PC-9 (cell line): ENCODE measurements around the gene ZMIZ1. TPM values are rescaled to one million over a fixed set of nuclear protein-coding genes. Genes with fewer than 3 reads are reported as not detected.

Experiments
- BruUV-seq: library from RNA; stranded (reverse); fragments of 400-500 nt; replicated peaks from 2 replicates; lab custom pipeline; 2021; lab: Mats Ljungman, UMichigan
- CTCF ChIA-PET: fragments of 300-600 bp; sonication (Branson Sonifier 250); formaldehyde crosslinking; loops from one replicate; lab custom pipeline; 2022; ENCODE audit warnings: antibody characterized with exemption; lab: Charles Lee
- POLR2A ChIA-PET: fragments of 300-600 bp; sonication (Branson Sonifier 250); formaldehyde crosslinking; loops from one replicate; lab custom pipeline; 2022; ENCODE audit warnings: antibody characterized with exemption; ENCODE audit not compliant: unreplicated experiment; lab: Charles Lee
- DNase-seq, 2 experiments: peaks; one replicate each; pipeline versions ENCODE4 v3.0.0 to v3.0.0-alpha.2; 2015 to 2022; ENCODE audit warnings: mixed read lengths in 1 of 2
- H2AFZ ChIP-seq: fragments of 200-600 bp; sonication (generic); 2 replicates; pipeline ENCODE4 v1.8.1; 2017; ENCODE audit warnings: antibody characterized with exemption
- H3F3A ChIP-seq: fragments of 200-600 bp; sonication (generic); 2 replicates; pipeline ENCODE4 v1.8.1; 2017; ENCODE audit warnings: antibody characterized with exemption, mild to moderate bottlenecking, low read depth; ENCODE audit not compliant: insufficient read depth
- H3K27ac ChIP-seq: fragments of 200-600 bp; sonication (generic); 2 replicates; pipeline ENCODE4 v1.6.1; 2016; ENCODE audit warnings: mixed run types
- H3K27me3 ChIP-seq: fragments of 200-600 bp; sonication (generic); 2 replicates; pipeline ENCODE4 v1.6.1; 2016; ENCODE audit warnings: low read depth, mixed run types; ENCODE audit not compliant: insufficient read depth
- H3K36me3 ChIP-seq: fragments of 200-600 bp; sonication (generic); 2 replicates; pipeline ENCODE4 v1.6.1; 2016; ENCODE audit warnings: low read depth, mixed run types
- H3K4me1 ChIP-seq: fragments of 200-600 bp; sonication (generic); replicated peaks from 2 replicates; pipeline ENCODE4 v1.6.1; 2016; ENCODE audit warnings: mixed run types; ENCODE audit not compliant: insufficient read depth
- H3K4me2 ChIP-seq: fragments of 200-600 bp; sonication (generic); 2 replicates; pipeline ENCODE4 v1.6.1; 2017; ENCODE audit warnings: mixed run types
- H3K4me3 ChIP-seq: fragments of 200-600 bp; sonication (generic); 2 replicates; pipeline ENCODE4 v1.6.1; 2016; ENCODE audit warnings: mixed run types
- H3K79me2 ChIP-seq: fragments of 200-600 bp; sonication (generic); 2 replicates; pipeline ENCODE4 v1.6.1; 2017; ENCODE audit warnings: low read depth, mixed run types
- H3K9me2 ChIP-seq: fragments of 200-600 bp; sonication (generic); 2 replicates; pipeline ENCODE4 v1.8.1; 2017; ENCODE audit warnings: mild to moderate bottlenecking; ENCODE audit not compliant: insufficient read depth
- H3K9me3 ChIP-seq: fragments of 200-600 bp; sonication (generic); 2 replicates; pipeline ENCODE4 v1.8.1; 2016; ENCODE audit warnings: low read depth; ENCODE audit not compliant: insufficient read depth
- H4K20me1 ChIP-seq: fragments of 200-600 bp; sonication (generic); 2 replicates; pipeline ENCODE4 v1.8.1; 2017; ENCODE audit not compliant: insufficient read depth
- CTCF ChIP-seq: fragments of 200-600 bp; sonication (generic); conservative IDR thresholded peaks from 2 replicates; pipeline ENCODE4 v1.6.1; 2017; ENCODE audit warnings: mixed run types, antibody characterized with exemption, mild to moderate bottlenecking, moderate library complexity
- EZH2 ChIP-seq: fragments of 200-600 bp; sonication (generic); IDR thresholded peaks from 2 replicates; pipeline ENCODE4 v1.8.0; 2017; ENCODE audit warnings: antibody characterized with exemption, low read depth
- intact Hi-C: fragments of 100-400 bp; cut with micrococcal nuclease; formaldehyde crosslinking; loops from one replicate; pipeline ENCODE4 v1.10.0; 2022; ENCODE audit not compliant: unreplicated experiment
- total RNA-seq: library from RNA; stranded (reverse); gene quantifications from 2 replicates; pipeline ENCODE4 v1.2.3, GENCODE V29; 2021

ZMIZ1 gene
- total RNA-seq, 1 experiment from 2014 or later: 47.6 TPM

- Histone ChIP-seq H4K20me1 (peaks cover 17% of the 10 kb centered on the region), H3K4me1 (peaks cover 56% of the 10 kb centered on the region)
- intact Hi-C loops: no loop called here
Observed at GRCh38 chr10:79125092-79125491, 56.3 kb downstream of the ZMIZ1 start.

GRCh38 chr10:79126351-79127080 lies 57.8 kb downstream of the ZMIZ1 start:
- no TSS peak for BruUV-seq
- H3K4me1 ChIP-seq: peaks cover 61% of the 10 kb centered on the region
- TF ChIP-seq CTCF (no peak), EZH2 (no peak)
- intact Hi-C loops: loop anchor here (1.0 to 2.0 kb wide), 5 partner anchors 24 to 823 kb away; partner anchors contain the start of gene ZMIZ1
- no peak overlapping the region for H2AFZ ChIP-seq
- POLR2A ChIA-PET: interaction anchor here (0.7 kb wide), 1 partner anchor 379 kb away, joined by 12 read pairs; no protein-coding TSS in a partner anchor
- no peaks in the 10 kb centered on the region for H3K9me2 ChIP-seq
- peaks cover 22% of the 10 kb centered on the region; the same call in 1 of the 2 replicates for H3K79me2 ChIP-seq
- CTCF ChIA-PET: interaction anchor here (0.6 to 0.7 kb wide), 2 partner anchors 22 to 26 kb away, joined by 8 to 9 read pairs; no protein-coding TSS in a partner anchor
- H3K27ac ChIP-seq: peak overlapping the region; percentile 44
- H3K27me3 ChIP-seq: no peaks in the 10 kb centered on the region
- H3K4me2 ChIP-seq: peak overlapping the region; percentile 43
- no peak for DNase-seq
- H3F3A ChIP-seq: peaks cover 45% of the 10 kb centered on the region
- peaks cover 3% of the 10 kb centered on the region for H3K36me3 ChIP-seq
- H3K4me3 ChIP-seq: no peak overlapping the region
- H4K20me1 ChIP-seq: peaks cover 17% of the 10 kb centered on the region
- no peaks in the 10 kb centered on the region for H3K9me3 ChIP-seq

More at GRCh38 chr10:79125092-79125491, 56.3 kb downstream of the ZMIZ1 start:
- Histone ChIP-seq H3K79me2 (peaks cover 22% of the 10 kb centered on the region; the same call in 1 of the 2 replicates), H3K27me3 (no peaks in the 10 kb centered on the region), H3K36me3 (peaks cover 3% of the 10 kb centered on the region; the same call in 1 of the 2 replicates), H3K27ac (no peak overlapping the region), H3K9me2 (no peaks in the 10 kb centered on the region), H2AFZ (no peak overlapping the region), H3F3A (peaks cover 45% of the 10 kb centered on the region), H3K4me3 (no peak overlapping the region), H3K4me2 (no peak overlapping the region), H3K9me3 (no peaks in the 10 kb centered on the region)
- DNase-seq: no peak
- ChIA-PET CTCF (no interaction called here), POLR2A (no interaction called here)
- no peak for TF ChIP-seq CTCF
- no peak for TF ChIP-seq EZH2
- BruUV-seq: no TSS peak

- H3K9me3 ChIP-seq: no peaks in the 10 kb centered on the region
- no TSS peak for BruUV-seq
- DNase-seq: peak; percentile 91 to 95
- H3K27ac ChIP-seq: peak overlapping the region; percentile 44
- ChIA-PET CTCF (interaction anchor here (0.6 to 0.9 kb wide), 3 partner anchors 22 to 27 kb away, joined by 3 to 9 read pairs (median 8); no protein-coding TSS in a partner anchor), POLR2A (interaction anchor here (0.6 to 0.7 kb wide), 2 partner anchors 22 to 380 kb away, joined by 3 to 12 read pairs; no protein-coding TSS in a partner anchor)
- peaks cover 3% of the 10 kb centered on the region for H3K36me3 ChIP-seq
- H3K4me2 ChIP-seq: peak overlapping the region; percentile 43
- peaks cover 17% of the 10 kb centered on the region for H4K20me1 ChIP-seq
- no peak overlapping the region for H2AFZ ChIP-seq
- H3K27me3 ChIP-seq: no peaks in the 10 kb centered on the region
- no peaks in the 10 kb centered on the region for H3K9me2 ChIP-seq
- H3K79me2 ChIP-seq: peaks cover 22% of the 10 kb centered on the region; the same call in 1 of the 2 replicates
- no peak; the same call in 1 of the 2 replicates for TF ChIP-seq CTCF
- no peak for TF ChIP-seq EZH2
- H3K4me1 ChIP-seq: peaks cover 61% of the 10 kb centered on the region
- no peak overlapping the region for H3K4me3 ChIP-seq
- intact Hi-C loops: loop anchor here (1.0 to 2.0 kb wide), 5 partner anchors 23 to 824 kb away; partner anchors contain the start of gene ZMIZ1
- peaks cover 45% of the 10 kb centered on the region for H3F3A ChIP-seq
Observed at GRCh38 chr10:79127151-79127961, 58.6 kb downstream of the ZMIZ1 start.
